ENCODE measurements around the gene SYT11. TPM values are rescaled to one million over a fixed set of nuclear protein-coding genes. Genes with fewer than 3 reads are reported as not detected.

The SYT11 gene
- total and polyA plus RNA-seq, 9 of the 15 experiments (the other 6 are each of a cell fraction or from before 2014, with no cell fraction given), result 0.05 to 0.18 (median 0.11) TPM

- TF ChIP-seq FOXM1 (IDR thresholded peaks at IDR 0.05; ENCODE audit: low read depth), result peak; percentile 94
- peak; percentile 35; the same call in 1 of the 2 replicates for TF ChIP-seq FOXM1 (CRISPR knock-in tag; IDR thresholded peaks at IDR 0.05; ENCODE audit: low read depth)
- no peak for TF ChIP-seq NR0B1 (IDR thresholded peaks at IDR 0.05; ENCODE audit: partially characterized antibody)
- TF ChIP-seq E2F8 (IDR thresholded peaks at IDR 0.05; ENCODE audit: low read depth, partially characterized antibody), result peak; percentile 69
- peak; percentile 78; the same call in 1 of the 2 replicates for TF ChIP-seq ZBTB26 (CRISPR knock-in tag; IDR thresholded peaks at IDR 0.05)
- TF ChIP-seq GMEB1 (CRISPR knock-in tag; IDR thresholded peaks at IDR 0.05), result peak; percentile 92
- peak; percentile 68; the same call in 1 of the 2 replicates for TF ChIP-seq HDGF (IDR thresholded peaks at IDR 0.05)
- TF ChIP-seq ZBTB7A (IDR thresholded peaks at IDR 0.05; ENCODE audit: borderline replicate concordance, control insufficient read depth, low read depth, low read length), result no peak
- no peak for TF ChIP-seq ATF1 (CRISPR knock-in tag; IDR thresholded peaks at IDR 0.05)
- peak; percentile 92 for TF ChIP-seq ATF1 (tag; IDR thresholded peaks at IDR 0.05)
- TF ChIP-seq EP400 (IDR thresholded peaks at IDR 0.05), result peak; percentile 81
- TF ChIP-seq LCOR (CRISPR knock-in tag; IDR thresholded peaks at IDR 0.05), result peak; percentile 71; the same call in 1 of the 2 replicates
- TF ChIP-seq NFRKB (IDR thresholded peaks at IDR 0.05; ENCODE audit: low read depth), result peak; percentile 69
- no peak for TF ChIP-seq IRF9 (tag; IDR thresholded peaks at IDR 0.05)
- TF ChIP-seq ZNF3 (CRISPR knock-in tag; IDR thresholded peaks at IDR 0.05), result no peak
- no peak for TF ChIP-seq ETV6 (IDR thresholded peaks at IDR 0.05; ENCODE audit: borderline replicate concordance in 1 of 2, low read depth in 2 of 2, low read length in 1 of 2)
- TF ChIP-seq ETV6 (CRISPR knock-in tag; IDR thresholded peaks at IDR 0.05; ENCODE audit: borderline replicate concordance), result 0 out of 2 replicates have a peak, but pooled peaks have one; percentile 45
- TF ChIP-seq HLTF (IDR thresholded peaks at IDR 0.05), result peak; percentile 68; the same call in 1 of the 2 replicates
- TF ChIP-seq NBN (IDR thresholded peaks at IDR 0.05; ENCODE audit: low read depth), result peak; percentile 15; the same call in 1 of the 2 replicates
These were observed 2.1 kb upstream of the SYT11 start, which contains the start of gene GON4L (continued) for GRCh38 chr1:155856975-155857930.
